ENCODE results near the gene RRAGC. TPM values are rescaled to one million over a fixed set of nuclear protein-coding genes. Genes with fewer than 3 reads are reported as not detected.

RRAGC gene
- total RNA-seq, 4 donors from 2014 or later = 7.2 to 29.5 (median 20.4) TPM

DNA sequence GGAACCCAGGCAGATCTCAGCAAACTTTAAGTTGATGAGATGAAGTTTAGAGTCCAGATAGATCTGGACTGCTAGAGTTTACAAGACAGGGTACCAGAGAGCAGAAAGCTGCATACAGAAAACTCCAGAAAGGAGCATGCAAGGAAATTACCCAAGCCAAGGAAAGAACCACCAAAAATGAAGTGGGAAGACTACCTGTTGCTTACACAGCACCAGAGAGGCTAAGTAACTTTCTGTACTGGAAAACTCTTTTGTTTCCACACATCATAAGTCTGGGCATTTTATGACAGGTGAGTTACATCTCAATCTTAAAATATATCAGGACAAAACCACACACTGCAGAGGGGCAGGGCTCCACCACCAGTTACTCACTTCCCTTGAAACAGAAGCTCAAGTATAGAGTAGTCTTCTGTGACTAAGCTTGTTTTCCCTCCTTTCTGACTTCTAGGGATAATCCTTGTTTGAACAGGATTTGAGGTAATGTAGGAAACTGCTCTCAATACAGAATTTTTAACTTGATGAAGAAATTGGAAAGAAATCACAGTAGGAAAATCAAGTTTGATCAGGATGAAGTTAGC is 39.2 kb upstream of the RRAGC start:
- no peak for TF ChIP-seq CTCF (IDR thresholded peaks at IDR 0.05)
- TF ChIP-seq POLR2A (IDR thresholded peaks at IDR 0.05) = no peak
- Histone ChIP-seq H3K9me3 (no peaks in the 10 kb centered on the region), H3K4me3 (no peak overlapping the region), H3K27ac (no peak overlapping the region), H3K4me1 (no peaks in the 10 kb centered on the region), H3K36me3 (no peaks in the 10 kb centered on the region), H3K27me3 (no peaks in the 10 kb centered on the region)
- intact Hi-C loops (cut with DNase I; ENCODE audit: low total_unique reads) = no loop called here
- no peak for DNase-seq

DNA sequence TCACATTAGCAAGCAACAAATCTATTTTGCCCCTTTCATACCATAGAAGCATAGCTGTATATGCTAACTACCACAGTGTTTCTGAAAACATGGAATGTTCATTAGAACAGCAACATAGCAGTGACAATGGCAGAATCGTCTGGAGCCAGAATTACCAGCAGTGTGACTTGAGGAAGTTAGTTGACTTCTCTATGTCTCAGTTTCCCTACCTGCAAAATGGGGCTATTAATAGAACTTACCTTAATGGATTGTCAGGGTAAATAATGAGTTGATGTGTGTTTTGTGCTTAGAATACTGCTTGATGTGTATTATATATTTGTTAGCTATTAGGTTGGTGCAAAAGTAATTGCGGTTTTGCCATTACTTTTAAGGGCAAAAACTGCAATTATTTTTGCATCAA is 36.6 kb upstream of the RRAGC start:
- no peak for DNase-seq
- no peak overlapping the region for H3K27ac ChIP-seq
- no peak for TF ChIP-seq POLR2A (IDR thresholded peaks at IDR 0.05)
- TF ChIP-seq CTCF (IDR thresholded peaks at IDR 0.05) = no peak
- no peaks in the 10 kb centered on the region for H3K9me3 ChIP-seq
- no peak overlapping the region for H3K4me3 ChIP-seq
- no peaks in the 10 kb centered on the region for H3K36me3 ChIP-seq
- no peaks in the 10 kb centered on the region for H3K27me3 ChIP-seq
- no peaks in the 10 kb centered on the region for H3K4me1 ChIP-seq
- intact Hi-C loops (cut with DNase I; ENCODE audit: low total_unique reads) = no loop called here

- no peaks in the 10 kb centered on the region for H3K4me1 ChIP-seq
- no peak overlapping the region for H3K4me3 ChIP-seq
- DNase-seq = no peak
- TF ChIP-seq CTCF (IDR thresholded peaks at IDR 0.05) (no peak), POLR2A (IDR thresholded peaks at IDR 0.05) (no peak)
- H3K27ac ChIP-seq = no peak overlapping the region
- no peaks in the 10 kb centered on the region for H3K36me3 ChIP-seq
- H3K27me3 ChIP-seq = no peaks in the 10 kb centered on the region
- intact Hi-C loops (cut with DNase I; ENCODE audit: low total_unique reads) = no loop called here
- H3K9me3 ChIP-seq = no peaks in the 10 kb centered on the region
Measured at GRCh38 chr1:38892976-38893375, 33.4 kb upstream of the RRAGC start.

DNA sequence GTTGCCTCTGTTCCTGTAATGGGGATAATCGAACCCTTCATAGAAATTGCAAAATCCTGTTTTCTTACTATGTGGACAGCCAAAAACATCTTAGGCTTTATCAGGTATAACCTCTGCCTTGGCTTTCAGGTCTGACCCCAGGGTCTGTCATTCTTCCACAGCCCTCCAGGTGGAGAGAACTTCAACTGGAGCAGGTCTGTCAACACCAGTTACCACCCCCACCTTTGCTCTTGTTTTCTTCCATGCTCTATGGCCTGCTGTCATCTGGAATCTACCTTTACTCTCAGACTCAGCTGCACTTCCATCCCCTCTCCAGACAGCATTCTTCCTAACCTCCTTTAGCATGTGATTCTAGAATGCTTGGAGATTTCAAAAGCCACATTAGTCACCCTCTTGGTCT is 32.2 kb upstream of the RRAGC start:
- no peak overlapping the region for H3K4me3 ChIP-seq
- no peak for DNase-seq
- H3K27me3 ChIP-seq = no peaks in the 10 kb centered on the region
- H3K27ac ChIP-seq = no peak overlapping the region
- H3K9me3 ChIP-seq = no peaks in the 10 kb centered on the region
- no peaks in the 10 kb centered on the region for H3K4me1 ChIP-seq
- intact Hi-C loops (cut with DNase I; ENCODE audit: low total_unique reads) = no loop called here
- TF ChIP-seq CTCF (IDR thresholded peaks at IDR 0.05) = no peak
- TF ChIP-seq POLR2A (IDR thresholded peaks at IDR 0.05) = no peak
- no peaks in the 10 kb centered on the region for H3K36me3 ChIP-seq

GRCh38 chr1:38889589-38889988 is 30.0 kb upstream of the RRAGC start:
- DNase-seq = no peak
- H3K4me3 ChIP-seq = no peak overlapping the region
- intact Hi-C loops (cut with DNase I; ENCODE audit: low total_unique reads) = no loop called here
- H3K36me3 ChIP-seq = no peaks in the 10 kb centered on the region
- H3K9me3 ChIP-seq = no peaks in the 10 kb centered on the region
- H3K27me3 ChIP-seq = no peaks in the 10 kb centered on the region
- no peak overlapping the region for H3K27ac ChIP-seq
- H3K4me1 ChIP-seq = no peaks in the 10 kb centered on the region
- TF ChIP-seq POLR2A (IDR thresholded peaks at IDR 0.05) (no peak), CTCF (IDR thresholded peaks at IDR 0.05) (no peak)

All from uterus (tissue), 4 donors.